Sigmoid colon (tissue), 7 donors: Measurements from ENCODE around the gene B3GNT5. TPM values are rescaled to one million over a fixed set of nuclear protein-coding genes. Genes with fewer than 3 reads are reported as not detected.
A peak's percentile ranks its signal among the peaks of the same experiment; 100 is the strongest.

Experiments
- DNase-seq: peaks from one replicate; pipeline ENCODE4 v3.0.0-alpha.2; 2019
- H3K27ac ChIP-seq, 4 donors: fragments of 200-600 bp; sonication (generic); one replicate each; pipeline ENCODE4 v1.5.1; 2016 to 2019; ENCODE audit warnings: mild to moderate bottlenecking in 1 of 4
- H3K27me3 ChIP-seq, 3 donors: fragments of 200-600 bp; sonication (generic); one replicate each; pipeline ENCODE4 v1.5.1; 2019; ENCODE audit warnings: mild to moderate bottlenecking in 1 of 3
- H3K36me3 ChIP-seq, 4 donors: fragments of 200-600 bp; sonication (generic); one replicate each; pipeline ENCODE4 v1.5.1; 2016 to 2019
- H3K4me1 ChIP-seq, 4 donors: fragments of 200-600 bp; sonication (generic); one replicate each; pipeline ENCODE4 v1.5.1; 2017 to 2019
- H3K4me3 ChIP-seq, 4 donors: fragments of 200-600 bp; sonication (generic); one replicate each; pipeline ENCODE4 v1.5.1; 2017 to 2019; ENCODE audit warnings: mild to moderate bottlenecking in 2 of 4, moderate library complexity in 1 of 4
- H3K9me3 ChIP-seq, 4 donors: fragments of 200-600 bp in 3 of 4; sonication (generic) in 3 of 4; one replicate each; pipeline versions ENCODE4 v1.5.1 to v1.6.1; 2013 to 2019
- EP300 ChIP-seq, 4 donors: sonication (generic); formaldehyde crosslinking; IDR thresholded peaks; one replicate each; pipeline ENCODE4 v1.6.1; 2017; ENCODE audit warnings: antibody characterized with exemption in 4 of 4
- POLR2A ChIP-seq, 2 donors: fragments of 450-650 bp; IDR thresholded peaks; one replicate each; pipeline ENCODE4 v1.6.1; 2016; ENCODE audit warnings: antibody characterized with exemption in 2 of 2, mild to moderate bottlenecking in 2 of 2, moderate library complexity in 2 of 2
- POLR2AphosphoS5 ChIP-seq, 4 donors: sonication (generic); formaldehyde crosslinking; IDR thresholded peaks; one replicate each; pipeline ENCODE4 v1.6.1; 2017; ENCODE audit warnings: antibody characterized with exemption in 4 of 4
- WGBS, 2 donors: extraction: QIAGEN DNeasy Blood & Tissue Kit; methylation state at CpG; one replicate each; pipeline ENCODE4 v1.1.7; 2013; 5-methylcytosine and 5-hydroxymethylcytosine counted together
- intact Hi-C: fragments of 100-400 bp; cut with DNase I; formaldehyde crosslinking; loops from one replicate; pipeline ENCODE4 v1.15.1; 2023
- polyA plus RNA-seq, 3 donors: library from polyadenylated mRNA; stranded (reverse); fragments of 200-250 nt; gene quantifications; one replicate each; pipeline ENCODE4 v1.2.3, GENCODE V29; 2013
- total RNA-seq, 4 donors: library from RNA; depleted of rRNA; stranded (reverse); fragments of >200 nt; gene quantifications; one replicate each; pipeline ENCODE4 v1.1.0, GENCODE V29; 2016
- TF ChIP-seq, protein P1 (sequence below), 4 experiments: fragments of 450-650 bp in 3 of 4; fragments of 200-600 bp in 1 of 4; IDR thresholded peaks; one replicate each; pipeline ENCODE4 v1.5.1; 2016 to 2019; ENCODE audit warnings: antibody characterized with exemption in 4 of 4, mild to moderate bottlenecking in 3 of 4, moderate library complexity in 2 of 4
- donor health status: healthy with polysubstance abuse.
- donor health status: Bipolar disorder and iron deficiency.
- donor health status: healthy.

The B3GNT5 gene
- total and polyA plus RNA-seq, 7 donors = 2.2 to 29.6 (median 4.2) TPM

DNA sequence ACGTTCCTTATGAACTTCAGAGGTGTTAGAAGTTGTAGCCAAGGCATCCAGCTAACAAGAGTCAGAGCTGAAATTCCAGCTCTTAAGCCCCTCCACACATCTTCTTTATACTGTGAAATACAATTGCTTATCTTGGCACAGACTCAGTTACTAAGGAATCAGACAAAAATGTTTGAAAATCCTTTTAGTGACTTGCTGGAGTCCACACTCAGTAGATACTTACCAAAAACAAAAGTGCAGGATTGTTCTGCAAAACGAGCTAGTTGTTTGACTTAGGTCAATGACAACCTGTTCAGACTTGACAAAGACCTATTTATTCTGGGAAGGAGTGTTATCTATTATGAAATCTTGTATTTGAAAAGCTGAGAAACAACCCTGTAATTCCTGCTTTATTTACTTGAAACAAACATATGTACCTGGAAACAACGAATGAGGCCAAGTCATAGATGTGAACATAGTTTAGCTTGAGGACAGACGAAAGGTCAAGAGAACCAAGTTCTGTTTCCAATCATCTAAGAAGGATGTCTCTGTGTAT is 38.5 kb downstream of the B3GNT5 start:
- Histone ChIP-seq H3K27me3 (no peaks in the 10 kb centered on the region), H3K27ac (no peak overlapping the region), H3K9me3 (no peaks in the 10 kb centered on the region), H3K4me1 (peaks cover 0 to 9% (median 4%) of the 10 kb centered on the region in 4 donors), H3K36me3 (no peaks in the 10 kb centered on the region), H3K4me3 (no peak overlapping the region)
- DNase-seq = no peak
- TF ChIP-seq POLR2A (IDR thresholded peaks at IDR 0.05) (no peak), EP300 (IDR thresholded peaks at IDR 0.05) (no peak), POLR2AphosphoS5 (IDR thresholded peaks at IDR 0.05) (no peak)
- TF ChIP-seq, protein P1, sequence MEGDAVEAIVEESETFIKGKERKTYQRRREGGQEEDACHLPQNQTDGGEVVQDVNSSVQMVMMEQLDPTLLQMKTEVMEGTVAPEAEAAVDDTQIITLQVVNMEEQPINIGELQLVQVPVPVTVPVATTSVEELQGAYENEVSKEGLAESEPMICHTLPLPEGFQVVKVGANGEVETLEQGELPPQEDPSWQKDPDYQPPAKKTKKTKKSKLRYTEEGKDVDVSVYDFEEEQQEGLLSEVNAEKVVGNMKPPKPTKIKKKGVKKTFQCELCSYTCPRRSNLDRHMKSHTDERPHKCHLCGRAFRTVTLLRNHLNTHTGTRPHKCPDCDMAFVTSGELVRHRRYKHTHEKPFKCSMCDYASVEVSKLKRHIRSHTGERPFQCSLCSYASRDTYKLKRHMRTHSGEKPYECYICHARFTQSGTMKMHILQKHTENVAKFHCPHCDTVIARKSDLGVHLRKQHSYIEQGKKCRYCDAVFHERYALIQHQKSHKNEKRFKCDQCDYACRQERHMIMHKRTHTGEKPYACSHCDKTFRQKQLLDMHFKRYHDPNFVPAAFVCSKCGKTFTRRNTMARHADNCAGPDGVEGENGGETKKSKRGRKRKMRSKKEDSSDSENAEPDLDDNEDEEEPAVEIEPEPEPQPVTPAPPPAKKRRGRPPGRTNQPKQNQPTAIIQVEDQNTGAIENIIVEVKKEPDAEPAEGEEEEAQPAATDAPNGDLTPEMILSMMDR (IDR thresholded peaks at IDR 0.05) = no peak
- WGBS, 2 donors = 18 to 55% methylated on average over 4 of the region's 4 CpGs
- intact Hi-C loops = no loop called here

DNA sequence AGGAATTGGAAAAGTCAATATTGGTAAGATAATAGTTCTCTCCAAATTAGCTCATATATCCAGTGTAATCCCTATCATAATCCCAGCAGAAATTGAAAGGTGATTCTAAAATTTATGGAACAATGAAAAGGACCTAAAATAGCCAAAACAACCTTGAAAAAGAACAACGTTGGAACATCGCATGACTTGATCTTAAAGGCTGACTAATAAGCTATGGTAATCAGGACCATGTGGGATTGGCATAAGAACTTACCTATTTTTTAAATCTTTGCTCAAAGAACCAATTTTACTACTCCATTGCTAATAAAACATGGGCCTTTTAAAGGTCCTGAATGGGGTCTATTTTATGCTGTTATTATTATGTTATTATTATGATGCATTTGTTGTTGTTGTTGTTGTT is 40.9 kb downstream of the B3GNT5 start:
- Histone ChIP-seq H3K4me3 (no peak overlapping the region), H3K4me1 (peaks cover 0 to 10% (median 2%) of the 10 kb centered on the region in 4 donors), H3K9me3 (no peaks in the 10 kb centered on the region), H3K27ac (no peak overlapping the region), H3K36me3 (no peaks in the 10 kb centered on the region), H3K27me3 (no peaks in the 10 kb centered on the region)
- TF ChIP-seq POLR2A (IDR thresholded peaks at IDR 0.05) (no peak), POLR2AphosphoS5 (IDR thresholded peaks at IDR 0.05) (no peak), EP300 (IDR thresholded peaks at IDR 0.05) (no peak)
- TF ChIP-seq, protein P1 (IDR thresholded peaks at IDR 0.05) = no peak
- WGBS, 2 donors = 97% methylated on average over 2 of the region's 2 CpGs
- no peak for DNase-seq
- intact Hi-C loops = no loop called here

DNA sequence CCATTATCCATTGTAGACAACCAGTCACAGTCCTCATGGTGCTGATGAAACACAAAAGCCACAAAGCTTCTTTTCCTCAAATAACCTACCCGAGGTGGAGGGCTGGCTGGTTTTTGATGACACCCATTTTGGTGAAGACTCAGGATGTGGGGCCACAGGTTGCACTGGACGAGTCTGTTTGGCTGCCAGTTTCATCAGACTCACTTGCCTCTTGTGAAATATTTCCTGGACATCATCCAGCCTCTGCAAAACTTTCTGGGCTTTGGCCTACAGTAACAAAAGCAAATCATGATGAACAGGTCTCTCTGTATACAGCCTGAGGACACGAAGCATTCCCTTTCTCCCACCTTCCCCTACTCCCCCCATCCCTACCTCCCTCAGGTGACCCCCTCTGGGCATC is 42.2 kb downstream of the B3GNT5 start:
- H3K27ac ChIP-seq = no peak overlapping the region
- 63 to 69% methylated on average over 3 of the region's 3 CpGs for WGBS, 2 donors
- no peak overlapping the region for H3K4me3 ChIP-seq
- TF ChIP-seq EP300 (IDR thresholded peaks at IDR 0.05) (no peak), POLR2AphosphoS5 (IDR thresholded peaks at IDR 0.05) (no peak), POLR2A (IDR thresholded peaks at IDR 0.05) (no peak)
- TF ChIP-seq, protein P1 (IDR thresholded peaks at IDR 0.05) = no peak
- intact Hi-C loops = no loop called here
- H3K9me3 ChIP-seq = no peaks in the 10 kb centered on the region
- no peaks in the 10 kb centered on the region for H3K27me3 ChIP-seq
- DNase-seq = peak; percentile 70
- H3K4me1 ChIP-seq = peaks cover 0 to 16% (median 2%) of the 10 kb centered on the region in 4 donors
- H3K36me3 ChIP-seq = no peaks in the 10 kb centered on the region

DNA sequence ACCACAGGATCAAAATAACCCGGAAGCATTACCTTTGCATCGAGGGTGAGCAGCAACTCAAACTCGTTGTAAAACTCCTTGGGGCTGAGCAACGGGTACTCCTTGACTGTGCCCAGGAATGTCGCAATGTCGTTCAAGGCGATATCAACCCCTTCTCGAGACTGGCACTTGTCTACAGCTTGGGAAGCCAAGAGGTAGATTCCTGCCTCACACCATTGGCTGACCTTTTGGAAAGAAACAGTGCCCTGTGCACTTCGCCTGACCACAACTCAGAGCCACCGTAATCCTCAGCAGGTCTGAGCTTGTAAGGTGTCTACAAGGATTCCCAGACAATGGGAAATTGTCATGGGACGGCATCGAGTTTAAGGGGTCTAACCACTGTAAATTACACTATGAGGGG is 43.9 kb downstream of the B3GNT5 start:
- WGBS, 2 donors = 95 to 97% methylated on average over 12 of the region's 12 CpGs
- intact Hi-C loops = no loop called here
- no peak for TF ChIP-seq EP300 (IDR thresholded peaks at IDR 0.05)
- no peak for TF ChIP-seq POLR2AphosphoS5 (IDR thresholded peaks at IDR 0.05)
- TF ChIP-seq, protein P1 (IDR thresholded peaks at IDR 0.05) = no peak
- no peak for TF ChIP-seq POLR2A (IDR thresholded peaks at IDR 0.05)
- DNase-seq = no peak
- no peaks in the 10 kb centered on the region for H3K36me3 ChIP-seq
- H3K4me1 ChIP-seq = peaks cover 0 to 16% (median 0%) of the 10 kb centered on the region in 4 donors
- no peak overlapping the region for H3K4me3 ChIP-seq
- no peaks in the 10 kb centered on the region for H3K27me3 ChIP-seq
- H3K9me3 ChIP-seq = no peaks in the 10 kb centered on the region
- H3K27ac ChIP-seq = no peak overlapping the region

DNA sequence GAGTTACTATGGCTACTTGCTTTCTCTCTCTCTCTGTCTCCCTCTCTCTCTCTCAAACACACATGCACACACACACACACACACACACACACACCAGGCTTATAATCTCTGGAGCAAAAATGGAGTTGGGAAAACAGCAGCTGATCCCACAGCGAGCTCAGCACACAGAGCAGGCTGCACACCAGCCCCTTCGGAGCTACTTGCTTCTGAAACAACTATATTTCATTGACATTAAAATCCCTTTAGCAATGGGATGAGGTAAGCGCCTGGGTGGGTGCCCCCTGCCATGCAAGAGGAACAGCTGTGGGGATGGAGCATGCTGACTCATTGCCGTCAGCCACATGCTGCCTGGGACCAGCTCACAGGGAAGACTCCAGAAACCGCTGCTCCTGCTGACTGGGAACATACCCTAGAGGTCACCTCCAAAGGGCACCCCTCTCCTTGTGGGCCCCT is 45.7 kb downstream of the B3GNT5 start:
- no peaks in the 10 kb centered on the region for H3K27me3 ChIP-seq
- WGBS, 2 donors = 69 to 88% methylated on average over 5 of the region's 5 CpGs
- H3K4me1 ChIP-seq = peaks cover 0 to 16% (median 0%) of the 10 kb centered on the region in 4 donors
- H3K27ac ChIP-seq = no peak overlapping the region
- H3K4me3 ChIP-seq = no peak overlapping the region
- H3K9me3 ChIP-seq = no peaks in the 10 kb centered on the region
- no peaks in the 10 kb centered on the region for H3K36me3 ChIP-seq
- TF ChIP-seq POLR2AphosphoS5 (IDR thresholded peaks at IDR 0.05) = peak in 1 of 4 donors; percentile 35
- TF ChIP-seq EP300 (IDR thresholded peaks at IDR 0.05) = peak in 1 of 4 donors; percentile 9
- TF ChIP-seq, protein P1 (IDR thresholded peaks at IDR 0.05) = no peak
- DNase-seq = peak; percentile 78
- intact Hi-C loops = no loop called here
